Activated naive CD8-positive, alpha-beta T cell treated with anti-CD3 and anti-CD28 coated beads, Interleukin-2, amount 50 U/mL, for 24 hours (primary cell): ENCODE data around the gene SHISAL2A.

Experiments used
- ATAC-seq: fragments of 150-1000 bp; cut with Tn5 transposase; one replicate; pipeline ENCODE4 v1.10.0; 2021
- DNase-seq: peaks from one replicate; pipeline ENCODE4 v3.0.0; 2021
- H3K27ac Mint-ChIP-seq: one replicate; pipeline ENCODE4 v1.8.0; 2021; ENCODE audit warnings: mild to moderate bottlenecking, mixed read lengths
- H3K27me3 Mint-ChIP-seq: one replicate; pipeline ENCODE4 v1.8.0; 2021; ENCODE audit warnings: mixed read lengths
- H3K36me3 Mint-ChIP-seq: one replicate; pipeline ENCODE4 v1.8.0; 2021; ENCODE audit warnings: low read depth, mixed read lengths
- H3K4me1 Mint-ChIP-seq: one replicate; pipeline ENCODE4 v1.8.0; 2021; ENCODE audit warnings: mixed read lengths
- H3K4me3 Mint-ChIP-seq: one replicate; pipeline ENCODE4 v1.8.0; 2021; ENCODE audit warnings: mild to moderate bottlenecking, moderate library complexity, mixed read lengths
- H3K9me3 Mint-ChIP-seq: one replicate; pipeline ENCODE4 v1.8.0; 2021; ENCODE audit warnings: mixed read lengths

The SHISAL2A gene

DNA sequence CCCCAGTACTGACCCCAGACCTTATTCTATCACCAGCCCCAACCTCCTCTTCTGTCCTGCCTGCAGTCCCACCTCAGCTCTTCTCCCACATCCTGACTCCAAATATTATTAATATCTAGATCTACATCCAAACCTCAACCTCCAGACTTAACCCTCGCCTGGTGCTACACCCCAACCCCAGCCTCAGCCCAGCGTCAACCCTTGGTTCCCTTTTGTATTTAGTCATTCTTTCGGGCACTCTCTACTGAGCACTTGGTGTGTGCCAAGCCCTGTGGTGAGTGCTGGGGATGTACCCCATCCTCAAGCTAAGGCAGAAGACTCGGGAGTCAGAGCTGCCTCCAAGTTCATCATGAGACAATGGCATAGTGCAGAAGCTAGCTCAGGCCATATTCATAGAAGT is 1.1 kb downstream of the SHISAL2A start:
- Mint-ChIP-seq H3K4me3 (peak overlapping the region; percentile 89), H3K27ac (peak overlapping the region; percentile 99), H3K36me3 (peaks cover 4% of the 10 kb centered on the region), H3K4me1 (peaks cover 71% of the 10 kb centered on the region), H3K27me3 (no peaks in the 10 kb centered on the region), H3K9me3 (no peaks in the 10 kb centered on the region)
- peak; percentile 17 for ATAC-seq
- DNase-seq = peak; percentile 44

DNA sequence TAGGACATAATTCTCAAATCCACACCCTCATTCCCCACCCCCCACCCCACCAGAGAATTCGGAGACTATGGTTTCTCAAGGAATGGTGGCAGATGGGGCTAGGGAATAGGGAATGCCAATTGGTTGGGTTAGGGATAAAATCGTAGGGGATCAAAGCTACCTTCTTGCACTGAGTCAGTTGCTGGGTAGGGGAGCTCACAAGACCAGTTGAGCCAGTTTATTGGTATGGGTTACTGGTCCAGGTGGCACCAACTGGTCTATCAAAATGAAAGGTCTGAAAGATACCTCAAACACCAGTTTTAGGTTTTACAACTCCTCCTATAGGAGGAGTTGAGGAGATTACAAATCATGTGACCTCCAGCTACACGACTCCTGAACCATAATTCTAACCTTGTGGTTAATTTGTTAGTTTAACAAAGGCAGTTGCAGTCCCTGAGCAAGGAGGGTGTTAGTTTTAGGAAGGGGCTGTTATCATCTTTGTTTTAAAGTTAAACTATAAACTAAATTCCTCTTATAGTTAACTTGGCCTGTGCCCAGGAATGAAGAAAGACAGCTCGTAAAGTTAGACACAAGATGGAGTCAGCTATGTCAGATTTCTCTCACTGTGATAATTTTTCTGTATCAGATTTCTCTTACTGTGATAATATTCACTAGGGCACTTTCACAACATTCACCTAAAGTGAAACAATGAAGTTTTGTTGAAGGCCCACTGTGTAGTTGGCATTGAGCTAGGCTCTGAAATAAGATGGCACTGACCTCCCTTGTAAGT is 2.5 kb downstream of the SHISAL2A start:
- Mint-ChIP-seq H3K36me3 (peaks cover 6% of the 10 kb centered on the region), H3K27ac (peak overlapping the region; percentile 80), H3K9me3 (no peaks in the 10 kb centered on the region), H3K4me3 (peak overlapping the region; percentile 42), H3K4me1 (peaks cover 76% of the 10 kb centered on the region), H3K27me3 (no peaks in the 10 kb centered on the region)
- DNase-seq = no peak
- no peak for ATAC-seq

DNA sequence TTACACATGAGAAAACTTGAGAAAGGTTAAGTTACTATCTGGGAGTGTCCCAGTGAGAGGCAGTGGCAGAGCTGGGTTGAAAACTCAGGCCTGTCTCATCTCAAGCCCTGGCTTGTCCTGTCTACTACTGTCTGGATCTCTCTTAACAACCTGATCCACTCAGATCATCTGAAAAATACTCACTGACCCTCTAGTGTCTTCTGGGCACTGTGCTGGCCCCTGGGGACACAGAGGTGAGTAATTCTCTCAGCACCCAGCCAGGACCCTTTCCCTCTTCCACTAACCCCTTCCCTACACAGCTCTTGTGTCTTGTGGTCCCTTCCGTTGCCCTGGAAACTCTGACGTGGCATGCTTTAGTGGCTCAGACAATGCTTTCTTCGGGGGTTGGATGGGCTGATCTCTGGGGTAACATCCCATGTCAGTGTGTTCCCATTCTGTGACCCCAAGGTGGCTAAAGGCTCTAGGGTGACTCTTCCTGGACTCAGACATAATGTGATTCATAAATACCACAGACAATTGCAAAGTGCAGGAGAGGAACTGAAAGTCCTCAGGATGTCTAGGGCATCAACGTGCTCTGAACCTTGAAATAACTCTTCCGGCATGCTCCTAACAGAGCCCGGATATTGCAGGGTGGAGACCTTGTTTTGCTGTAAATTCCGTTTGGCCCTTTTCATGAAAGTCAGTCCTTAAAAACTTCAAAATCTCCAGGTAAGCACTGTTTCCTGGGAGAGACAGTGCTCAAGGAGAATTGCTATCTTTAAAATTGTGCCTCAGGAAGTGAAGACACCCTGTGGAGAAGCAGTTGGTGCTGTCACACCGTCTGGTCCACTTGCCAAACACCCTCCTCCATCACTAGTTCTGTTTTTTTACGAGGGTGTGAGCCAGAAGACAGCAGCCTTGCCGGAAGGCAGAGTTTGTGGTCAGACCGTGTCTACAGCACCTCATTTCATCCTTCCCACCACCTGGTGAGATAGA is 4.0 kb downstream of the SHISAL2A start:
- peaks cover 6% of the 10 kb centered on the region for H3K9me3 Mint-ChIP-seq
- H3K4me3 Mint-ChIP-seq = peak overlapping the region; percentile 69
- ATAC-seq (peak; percentile 69), DNase-seq (peak; percentile 77)
- peaks cover 12% of the 10 kb centered on the region for H3K36me3 Mint-ChIP-seq
- H3K27me3 Mint-ChIP-seq = no peaks in the 10 kb centered on the region
- peak overlapping the region; percentile 98 for H3K27ac Mint-ChIP-seq
- H3K4me1 Mint-ChIP-seq = peaks cover 77% of the 10 kb centered on the region

DNA sequence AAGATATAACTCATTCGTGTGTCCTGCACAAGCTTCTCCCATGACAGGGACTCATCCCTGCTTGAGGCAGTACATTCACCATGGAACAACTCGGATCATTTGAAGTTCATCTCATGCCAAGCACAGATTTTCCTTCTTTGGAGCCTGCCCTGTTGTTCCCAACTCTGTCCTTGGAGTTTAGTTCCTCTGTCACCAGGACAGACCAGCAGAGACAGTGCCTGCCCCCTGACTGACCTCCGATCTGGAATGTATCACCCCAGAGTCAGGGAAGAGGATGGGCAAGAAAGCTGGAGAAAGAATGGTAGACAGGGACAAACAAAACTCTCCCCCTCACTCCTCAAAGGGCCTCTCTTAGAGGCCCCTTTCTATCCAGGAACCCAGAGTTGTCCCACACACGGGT is 5.0 kb downstream of the SHISAL2A start:
- peaks cover 74% of the 10 kb centered on the region for H3K4me1 Mint-ChIP-seq

GRCh38 chr1:52640697-52641096 is 7.7 kb downstream of the SHISAL2A start:
- Mint-ChIP-seq H3K4me1 (peaks cover 51% of the 10 kb centered on the region), H3K27ac (peak overlapping the region; percentile 88), H3K4me3 (no peak overlapping the region)

More for the DNA sequence above, 5.0 kb downstream of the SHISAL2A start:
- DNase-seq = no peak
- Mint-ChIP-seq H3K4me3 (peak overlapping the region; percentile 69), H3K27me3 (no peaks in the 10 kb centered on the region), H3K27ac (peak overlapping the region; percentile 98), H3K9me3 (peaks cover 6% of the 10 kb centered on the region), H3K36me3 (peaks cover 15% of the 10 kb centered on the region)
- no peak for ATAC-seq

GRCh38 chr1:52641307-52641706 is 8.3 kb downstream of the SHISAL2A start:
- peaks cover 6% of the 10 kb centered on the region for H3K9me3 Mint-ChIP-seq
- H3K4me3 Mint-ChIP-seq = no peak overlapping the region
- H3K27ac Mint-ChIP-seq = peak overlapping the region; percentile 88
- ATAC-seq (no peak), DNase-seq (no peak)
- peaks cover 18% of the 10 kb centered on the region for H3K36me3 Mint-ChIP-seq
- peaks cover 47% of the 10 kb centered on the region for H3K4me1 Mint-ChIP-seq
- H3K27me3 Mint-ChIP-seq = no peaks in the 10 kb centered on the region

More at GRCh38 chr1:52640697-52641096, 7.7 kb downstream of the SHISAL2A start:
- H3K36me3 Mint-ChIP-seq = peaks cover 18% of the 10 kb centered on the region
- DNase-seq (no peak), ATAC-seq (no peak)
- H3K27me3 Mint-ChIP-seq = no peaks in the 10 kb centered on the region
- peaks cover 6% of the 10 kb centered on the region for H3K9me3 Mint-ChIP-seq

DNA sequence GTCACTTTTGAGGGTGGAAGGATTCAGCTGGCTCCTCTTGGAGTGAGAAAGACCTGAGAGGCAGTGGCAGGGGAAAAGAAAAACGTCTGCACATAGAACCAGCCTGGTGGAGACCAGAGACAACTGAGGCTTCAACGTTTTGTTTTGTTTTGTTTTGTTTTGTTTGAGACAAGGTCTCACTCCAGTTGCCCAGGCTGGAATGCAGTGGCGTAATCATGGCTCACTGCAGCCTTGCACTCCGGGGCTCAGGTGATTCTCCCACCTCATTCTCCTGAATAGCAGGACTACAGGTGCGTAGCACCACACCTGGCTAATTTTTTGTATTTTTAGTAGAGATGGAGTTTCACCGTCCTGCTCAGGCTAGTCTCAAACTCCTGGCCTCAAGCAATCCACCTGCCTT is 12.3 kb downstream of the SHISAL2A start:
- H3K27ac Mint-ChIP-seq = no peak overlapping the region
- H3K36me3 Mint-ChIP-seq = peaks cover 12% of the 10 kb centered on the region
- no peak for DNase-seq
- H3K4me3 Mint-ChIP-seq = no peak overlapping the region
- H3K27me3 Mint-ChIP-seq = no peaks in the 10 kb centered on the region
- peaks cover 15% of the 10 kb centered on the region for H3K4me1 Mint-ChIP-seq
- peaks cover 6% of the 10 kb centered on the region for H3K9me3 Mint-ChIP-seq
- ATAC-seq = no peak

GRCh38 chr1:52651904-52652303 is 18.9 kb downstream of the SHISAL2A start:
- ATAC-seq (no peak), DNase-seq (no peak)
- no peaks in the 10 kb centered on the region for H3K27me3 Mint-ChIP-seq
- H3K4me3 Mint-ChIP-seq = no peak overlapping the region
- H3K27ac Mint-ChIP-seq = no peak overlapping the region
- no peaks in the 10 kb centered on the region for H3K9me3 Mint-ChIP-seq
- peaks cover 9% of the 10 kb centered on the region for H3K36me3 Mint-ChIP-seq
- H3K4me1 Mint-ChIP-seq = peaks cover 13% of the 10 kb centered on the region

DNA sequence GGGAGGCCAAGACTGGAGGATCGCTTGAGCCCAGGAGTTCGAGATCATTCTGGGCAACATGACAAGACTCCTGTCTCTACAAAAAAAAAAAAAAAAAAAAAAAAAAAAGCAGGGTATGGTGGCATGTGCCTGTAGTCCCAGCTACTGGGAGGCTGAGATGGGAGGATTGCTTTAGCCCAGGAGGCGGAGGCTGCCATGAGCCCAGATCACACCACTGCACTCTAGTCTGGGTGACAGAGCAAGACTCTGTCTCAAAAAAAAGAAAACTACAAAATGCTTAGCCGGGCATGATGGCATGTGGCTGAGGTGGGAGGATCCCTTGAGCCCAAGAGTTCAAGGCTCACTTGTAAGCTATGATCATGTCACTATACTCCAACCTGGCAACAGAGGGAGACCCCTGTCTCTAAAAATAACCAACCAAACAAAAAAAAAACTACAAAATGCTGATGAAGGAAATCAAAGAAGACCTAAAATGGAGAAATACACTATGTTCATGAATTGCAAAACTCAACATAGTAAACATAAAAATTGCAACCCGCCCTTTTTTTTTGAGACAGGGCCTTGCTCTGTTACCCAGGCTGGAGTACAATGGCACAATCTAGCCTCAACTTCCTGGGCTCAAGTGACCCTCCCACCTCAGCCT is 20.4 kb downstream of the SHISAL2A start:
- Mint-ChIP-seq H3K27ac (no peak overlapping the region), H3K4me1 (peaks cover 19% of the 10 kb centered on the region), H3K9me3 (no peaks in the 10 kb centered on the region), H3K27me3 (no peaks in the 10 kb centered on the region), H3K4me3 (no peak overlapping the region), H3K36me3 (peaks cover 13% of the 10 kb centered on the region)
- ATAC-seq (no peak), DNase-seq (no peak)

DNA sequence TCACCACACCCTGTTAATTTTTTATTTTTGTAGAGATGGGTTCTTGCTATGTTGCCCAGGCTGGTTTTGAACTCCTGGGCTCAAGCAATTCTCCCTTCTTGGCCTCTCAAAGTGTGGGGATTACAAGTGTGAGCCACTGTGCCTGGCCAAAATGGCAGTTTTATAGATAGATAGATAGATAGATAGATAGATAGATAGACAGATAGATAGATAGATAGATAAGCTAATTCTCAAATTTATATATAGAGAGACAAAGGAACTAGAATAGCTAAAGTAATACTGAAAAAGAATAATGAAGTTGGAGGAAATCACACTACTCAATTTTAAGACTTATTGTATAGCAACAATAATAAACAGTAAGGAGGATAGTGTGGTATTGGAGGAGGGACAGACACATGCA is 21.1 kb downstream of the SHISAL2A start:
- ATAC-seq = no peak
- H3K36me3 Mint-ChIP-seq = peaks cover 13% of the 10 kb centered on the region
- H3K4me3 Mint-ChIP-seq = no peak overlapping the region
- DNase-seq = no peak
- no peak overlapping the region for H3K27ac Mint-ChIP-seq
- peaks cover 27% of the 10 kb centered on the region for H3K4me1 Mint-ChIP-seq
- H3K27me3 Mint-ChIP-seq = no peaks in the 10 kb centered on the region
- H3K9me3 Mint-ChIP-seq = no peaks in the 10 kb centered on the region

GRCh38 chr1:52657702-52658101 is 24.7 kb downstream of the SHISAL2A start:
- Mint-ChIP-seq H3K27me3 (no peaks in the 10 kb centered on the region), H3K36me3 (peaks cover 10% of the 10 kb centered on the region), H3K9me3 (no peaks in the 10 kb centered on the region), H3K4me1 (peaks cover 39% of the 10 kb centered on the region), H3K4me3 (no peak overlapping the region), H3K27ac (no peak overlapping the region)
- DNase-seq (no peak), ATAC-seq (no peak)

- Mint-ChIP-seq H3K4me3 (peak overlapping the region; percentile 48), H3K27me3 (no peaks in the 10 kb centered on the region), H3K4me1 (peaks cover 38% of the 10 kb centered on the region), H3K9me3 (no peaks in the 10 kb centered on the region), H3K36me3 (peaks cover 8% of the 10 kb centered on the region), H3K27ac (peak overlapping the region; percentile 93)
- ATAC-seq (peak; percentile 92), DNase-seq (peak; percentile 39)
Observed at GRCh38 chr1:52658795-52659194, 25.8 kb downstream of the SHISAL2A start.

DNA sequence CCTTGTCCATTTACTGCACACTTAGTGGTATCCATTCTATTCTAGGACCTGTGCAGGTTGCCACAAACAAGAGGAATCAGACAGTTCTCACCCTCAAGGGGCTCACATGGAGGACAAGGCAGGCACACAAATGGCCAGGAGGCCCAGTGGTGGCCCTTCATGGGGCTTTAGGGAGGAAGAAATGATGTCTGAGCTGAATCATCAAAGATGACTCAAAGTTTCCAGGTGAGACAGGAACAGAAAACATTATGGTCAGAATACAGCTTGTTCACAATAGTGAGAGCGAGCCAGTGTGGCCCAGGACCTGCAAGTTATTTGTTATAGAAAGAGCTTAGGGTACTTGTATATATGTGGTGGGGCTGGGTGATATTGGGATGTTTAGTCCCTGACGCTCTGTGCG is 26.4 kb downstream of the SHISAL2A start:
- Mint-ChIP-seq H3K4me3 (peak overlapping the region; percentile 48), H3K27ac (peak overlapping the region; percentile 93), H3K36me3 (peaks cover 5% of the 10 kb centered on the region), H3K4me1 (peaks cover 38% of the 10 kb centered on the region), H3K9me3 (no peaks in the 10 kb centered on the region), H3K27me3 (no peaks in the 10 kb centered on the region)
- DNase-seq (peak; percentile 35), ATAC-seq (peak; percentile 82)

- Mint-ChIP-seq H3K4me3 (peak overlapping the region; percentile 48), H3K9me3 (no peaks in the 10 kb centered on the region), H3K4me1 (peaks cover 38% of the 10 kb centered on the region), H3K27me3 (no peaks in the 10 kb centered on the region), H3K27ac (peak overlapping the region; percentile 93), H3K36me3 (peaks cover 5% of the 10 kb centered on the region)
- ATAC-seq (no peak), DNase-seq (no peak)
Observed at GRCh38 chr1:52659851-52660596, 27.1 kb downstream of the SHISAL2A start.
